CD4-positive, CD25-positive, alpha-beta regulatory T cell (primary cell): Measurements from ENCODE around the gene TNFRSF18. TPM values are rescaled to one million over a fixed set of nuclear protein-coding genes. Genes with fewer than 3 reads are reported as not detected.

Experiments
- ATAC-seq, 2 donors: fragments of 150-1000 bp; cut with Tn5 transposase; one replicate each; pipeline ENCODE4 v1.10.0; 2021; ENCODE audit warnings: low read depth in 2 of 2, moderate number of reproducible peaks in 2 of 2, moderate library complexity in 1 of 2
- DNase-seq, 3 donors: peaks; one replicate each; pipeline versions ENCODE4 v3.0.0 to v3.0.0-alpha.2; 2012 to 2022; ENCODE audit warnings: mixed read lengths in 1 of 3
- H3K27ac ChIP-seq: one replicate; pipeline ENCODE4 v1.7.0; 2013; ENCODE audit warnings: mild to moderate bottlenecking, low read length; ENCODE audit not compliant: insufficient read depth, poor library complexity, severe bottlenecking
- H3K27me3 ChIP-seq: one replicate; pipeline ENCODE4 v1.7.0; 2013; ENCODE audit warnings: low read length; ENCODE audit not compliant: control insufficient read depth, insufficient read depth
- H3K36me3 ChIP-seq: one replicate; pipeline ENCODE4 v1.7.0; 2013; ENCODE audit warnings: mild to moderate bottlenecking, low read length, moderate library complexity; ENCODE audit not compliant: control insufficient read depth, insufficient read depth
- H3K4me1 ChIP-seq: 2 replicates; pipeline ENCODE4 v1.7.0; 2013; ENCODE audit warnings: mild to moderate bottlenecking, low read length; ENCODE audit not compliant: insufficient read depth, control insufficient read depth, poor library complexity, severe bottlenecking
- H3K4me3 ChIP-seq: one replicate; pipeline ENCODE4 v1.7.0; 2013; ENCODE audit warnings: low read depth, mild to moderate bottlenecking, low read length, moderate library complexity
- H3K9me3 ChIP-seq, 2 experiments: 1 replicate in 1 of 2; 2 replicates in 1 of 2; pipeline ENCODE4 v1.7.0; 2013; ENCODE audit warnings: low read length in 2 of 2, mild to moderate bottlenecking in 1 of 2, moderate library complexity in 1 of 2; ENCODE audit not compliant: control insufficient read depth in 2 of 2
- H3K27ac Mint-ChIP-seq, 3 donors: one replicate each; pipeline ENCODE4 v1.8.0; 2020 to 2022; ENCODE audit warnings: mild to moderate bottlenecking in 3 of 3, mixed read lengths in 3 of 3, moderate library complexity in 2 of 3
- H3K27me3 Mint-ChIP-seq: one replicate; pipeline ENCODE4 v1.8.0; 2022; ENCODE audit warnings: mild to moderate bottlenecking, mixed read lengths
- H3K36me3 Mint-ChIP-seq: one replicate; pipeline ENCODE4 v1.8.0; 2020; ENCODE audit warnings: mixed read lengths
- H3K4me1 Mint-ChIP-seq, 4 donors: one replicate each; pipeline ENCODE4 v1.8.0; 2020 to 2022; ENCODE audit warnings: mixed read lengths in 4 of 4, mild to moderate bottlenecking in 1 of 4
- H3K4me3 Mint-ChIP-seq, 4 donors: one replicate each; pipeline ENCODE4 v1.8.0; 2020 to 2022; ENCODE audit warnings: mild to moderate bottlenecking in 4 of 4, mixed read lengths in 4 of 4, moderate library complexity in 3 of 4
- H3K9me3 Mint-ChIP-seq, 7 donors: one replicate each; pipeline ENCODE4 v1.8.0; 2020 to 2022; ENCODE audit warnings: mixed read lengths in 7 of 7, mild to moderate bottlenecking in 3 of 7, moderate library complexity in 2 of 7
- polyA plus RNA-seq, 4 donors: library from polyadenylated mRNA; unstranded; fragments of 300-500 nt; fragmentation: Illumina TruSeq; gene quantifications; one replicate each; pipeline ENCODE4 v1.2.3, GENCODE V29; 2021
- total RNA-seq: library from RNA; stranded (reverse); gene quantifications from one replicate; pipeline ENCODE4 v1.2.3, GENCODE V29; 2022

TNFRSF18 gene
- total and polyA plus RNA-seq, 5 donors from 2014 or later, result 17.4 to 54.5 (median 29.3) TPM

GRCh38 chr1:1217621-1218523 is 11.5 kb upstream of the TNFRSF18 start:
- ATAC-seq (no peak), DNase-seq (no peak)
- Mint-ChIP-seq H3K27ac (peak overlapping the region in 2 of 3 donors; percentile 38 to 67), H3K4me1 (peaks cover 5 to 44% (median 19%) of the 10 kb centered on the region in 4 donors), H3K27me3 (peaks cover 6% of the 10 kb centered on the region), H3K4me3 (peak overlapping the region in 2 of 4 donors; percentile 15 to 21), H3K9me3 (peaks cover 0 to 2% (median 0%) of the 10 kb centered on the region in 7 donors), H3K36me3 (peaks cover 16% of the 10 kb centered on the region)
- peak overlapping the region; percentile 84 for H3K27ac ChIP-seq
- H3K36me3 ChIP-seq, result peaks cover 15% of the 10 kb centered on the region
- H3K4me3 ChIP-seq, result no peak overlapping the region
- no peaks in the 10 kb centered on the region for H3K9me3 ChIP-seq
- H3K27me3 ChIP-seq, result no peaks in the 10 kb centered on the region
- peaks cover 63% of the 10 kb centered on the region for H3K4me1 ChIP-seq

DNA sequence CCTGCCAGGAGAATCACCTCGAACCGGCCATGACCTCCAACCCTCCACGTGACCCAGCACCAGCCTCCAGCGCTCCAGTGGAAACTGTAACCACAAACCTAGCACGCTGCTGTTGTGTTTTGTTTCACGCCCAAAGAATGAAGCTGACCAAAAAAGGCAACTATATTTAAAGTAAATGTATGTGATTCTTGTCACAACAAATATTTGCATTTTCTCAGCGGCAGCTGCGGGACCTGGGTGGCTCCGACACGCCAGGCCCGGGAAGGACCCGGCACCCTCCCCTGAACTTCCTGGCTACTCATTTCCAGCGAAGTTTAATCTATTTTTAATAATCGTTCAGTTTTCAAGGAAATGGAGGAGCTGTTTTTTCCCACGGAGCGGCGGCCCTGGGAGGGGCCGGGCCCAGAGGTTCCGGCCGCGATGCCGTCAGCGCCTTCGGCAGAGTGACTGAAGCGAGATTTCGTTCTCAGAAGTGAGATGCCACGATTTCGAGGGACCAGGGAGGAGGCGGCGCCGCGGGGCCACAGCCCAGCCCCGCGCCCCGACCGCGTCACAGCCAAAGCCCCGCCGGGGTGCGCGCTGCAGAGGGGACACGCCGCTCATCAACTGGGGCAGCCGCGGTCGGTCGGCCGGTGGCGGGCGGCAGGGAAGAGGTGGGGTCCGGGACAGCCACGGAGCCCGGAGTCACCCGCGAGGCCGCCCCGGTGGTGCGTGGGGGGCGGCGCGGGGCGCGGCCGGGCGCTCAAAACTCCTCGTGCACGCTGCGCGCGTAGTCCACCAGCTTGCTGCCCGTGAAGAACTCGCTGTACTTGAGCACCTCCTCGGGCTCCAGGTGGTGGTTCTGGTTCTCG is 10.6 kb upstream of the TNFRSF18 start:
- Mint-ChIP-seq H3K4me1 (peaks cover 3 to 44% (median 18%) of the 10 kb centered on the region in 4 donors), H3K9me3 (peaks cover 0 to 2% (median 0%) of the 10 kb centered on the region in 7 donors), H3K4me3 (peak overlapping the region; percentile 80 to 98 (median 87)), H3K27me3 (peaks cover 6% of the 10 kb centered on the region), H3K27ac (peak overlapping the region; percentile 98 to 99 (median 98)), H3K36me3 (peaks cover 13% of the 10 kb centered on the region)
- H3K27ac ChIP-seq, result peak overlapping the region; percentile 84
- H3K4me1 ChIP-seq, result peaks cover 71% of the 10 kb centered on the region
- DNase-seq, result peak; percentile 49 to 59 (median 57)
- H3K36me3 ChIP-seq, result peaks cover 9% of the 10 kb centered on the region
- peak; percentile 22 to 42 for ATAC-seq
- no peaks in the 10 kb centered on the region for H3K9me3 ChIP-seq
- H3K4me3 ChIP-seq, result no peak overlapping the region
- H3K27me3 ChIP-seq, result no peaks in the 10 kb centered on the region

DNA sequence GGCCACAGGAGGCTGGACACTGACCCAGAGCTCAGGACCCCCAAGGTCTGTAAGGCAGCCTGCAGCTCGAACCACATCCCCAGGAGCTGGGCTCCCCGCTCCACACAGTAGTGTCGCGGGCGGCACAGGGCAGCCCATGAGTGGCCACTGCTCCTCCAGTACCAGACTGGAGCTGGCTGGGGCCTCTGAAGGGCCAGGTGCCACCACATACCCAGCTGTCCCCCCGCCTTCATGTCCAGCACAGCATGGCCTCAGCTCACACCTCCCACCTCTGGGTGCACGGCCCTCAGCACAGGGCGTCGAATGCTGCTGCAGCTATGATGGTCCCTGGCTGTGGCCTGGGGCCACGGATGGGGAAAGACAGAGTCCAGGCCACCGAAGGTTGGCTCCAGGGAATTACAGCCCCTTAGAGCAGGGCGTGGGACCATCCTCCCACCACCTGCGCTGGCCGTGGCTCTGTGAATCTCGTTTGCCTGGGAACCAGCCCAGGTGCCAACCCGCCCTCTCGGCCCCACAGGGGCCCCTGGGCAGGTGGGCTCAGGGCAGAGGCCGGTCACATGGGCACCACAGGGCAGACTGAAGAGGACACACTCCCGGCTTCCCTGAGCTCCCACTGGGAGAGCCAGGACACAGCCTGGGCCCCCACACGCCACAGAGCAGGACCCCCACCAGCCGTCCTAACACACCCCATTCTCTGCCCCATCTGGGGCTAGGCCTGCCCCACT is 9.7 kb upstream of the TNFRSF18 start:
- Mint-ChIP-seq H3K4me1 (peaks cover 3 to 46% (median 18%) of the 10 kb centered on the region in 4 donors), H3K27me3 (peaks cover 6% of the 10 kb centered on the region), H3K27ac (peak overlapping the region in 2 of 3 donors; percentile 98 to 99), H3K36me3 (peaks cover 13% of the 10 kb centered on the region), H3K4me3 (peak overlapping the region; percentile 80 to 98 (median 87)), H3K9me3 (peaks cover 0 to 2% (median 0%) of the 10 kb centered on the region in 7 donors)
- ATAC-seq (no peak), DNase-seq (no peak)
- Histone ChIP-seq H3K9me3 (no peaks in the 10 kb centered on the region), H3K27ac (peak overlapping the region; percentile 84), H3K36me3 (no peaks in the 10 kb centered on the region), H3K4me3 (no peak overlapping the region), H3K4me1 (peaks cover 76% of the 10 kb centered on the region), H3K27me3 (no peaks in the 10 kb centered on the region)

DNA sequence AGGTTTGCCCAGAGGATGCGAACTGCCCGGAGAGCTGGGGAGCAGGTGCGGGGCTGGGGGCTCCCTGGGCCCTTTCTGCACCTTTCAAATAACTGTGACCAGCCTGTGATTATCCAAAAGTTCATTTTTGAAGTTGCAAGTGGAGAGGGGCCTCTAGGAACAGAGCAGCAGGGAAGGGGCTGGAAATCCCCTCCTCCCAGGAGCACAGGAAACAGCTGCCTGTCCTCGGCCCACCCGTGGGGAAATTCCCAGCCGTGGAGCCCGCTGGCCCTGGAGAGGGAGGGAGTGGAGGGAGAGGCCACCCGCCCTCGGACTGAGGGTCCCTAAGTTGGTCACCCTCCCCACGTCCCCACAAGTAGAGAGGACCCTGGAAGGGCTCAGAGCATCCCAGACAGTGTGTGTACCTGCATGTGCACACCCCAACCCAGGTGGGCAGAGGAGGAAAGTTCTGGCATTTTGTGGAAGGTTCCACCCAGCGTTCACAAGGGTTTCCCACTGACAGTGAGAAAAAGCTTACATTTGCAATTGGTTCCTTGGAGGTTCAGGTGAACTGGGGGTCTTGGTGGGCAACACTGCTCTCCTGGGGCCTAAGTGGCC is 8.8 kb upstream of the TNFRSF18 start:
- H3K36me3 Mint-ChIP-seq, result peaks cover 6% of the 10 kb centered on the region
- ATAC-seq, result no peak
- peak overlapping the region; percentile 86 to 99 (median 88) for H3K27ac Mint-ChIP-seq
- Histone ChIP-seq H3K36me3 (no peaks in the 10 kb centered on the region), H3K4me1 (peaks cover 79% of the 10 kb centered on the region), H3K4me3 (no peak overlapping the region), H3K9me3 (no peaks in the 10 kb centered on the region), H3K27ac (peak overlapping the region; percentile 84), H3K27me3 (no peaks in the 10 kb centered on the region)
- peaks cover 0 to 2% (median 0%) of the 10 kb centered on the region in 7 donors for H3K9me3 Mint-ChIP-seq
- peaks cover 6% of the 10 kb centered on the region for H3K27me3 Mint-ChIP-seq
- H3K4me3 Mint-ChIP-seq, result peak overlapping the region; percentile 62 to 84 (median 70)
- H3K4me1 Mint-ChIP-seq, result peaks cover 3 to 47% (median 16%) of the 10 kb centered on the region in 4 donors
- peak in 1 of 3 donors; percentile 49 for DNase-seq

- Histone ChIP-seq H3K36me3 (no peaks in the 10 kb centered on the region), H3K27me3 (no peaks in the 10 kb centered on the region), H3K9me3 (no peaks in the 10 kb centered on the region), H3K4me1 (peaks cover 74% of the 10 kb centered on the region), H3K27ac (peak within 1 kb of the TSS; percentile 84), H3K4me3 (peak within 1 kb of the TSS; percentile 19)
- Mint-ChIP-seq H3K27ac (peak within 1 kb of the TSS; percentile 43 to 99 (median 88)), H3K4me3 (peak within 1 kb of the TSS; percentile 76 to 84 (median 80)), H3K4me1 (peaks cover 3 to 46% (median 17%) of the 10 kb centered on the region in 4 donors), H3K9me3 (peaks cover 0 to 2% (median 0%) of the 10 kb centered on the region in 7 donors), H3K27me3 (peaks cover 6% of the 10 kb centered on the region), H3K36me3 (peaks cover 6% of the 10 kb centered on the region)
- DNase-seq (peak in 1 of 3 donors; percentile 48), ATAC-seq (peak in 1 of 2 donors; percentile 12)
Observed at GRCh38 chr1:1213345-1214265, 7.2 kb upstream of the TNFRSF18 start, which contains the start of gene TNFRSF4. Gene TNFRSF4, minus strand, starts transcription at chr1:1214153. Its CDS starts 26 bp downstream, at chr1:1214127.

GRCh38 chr1:1212780-1213344 is 6.5 kb upstream of the TNFRSF18 start:
- Histone ChIP-seq H3K4me1 (peaks cover 80% of the 10 kb centered on the region), H3K27ac (peak overlapping the region; percentile 84), H3K36me3 (no peaks in the 10 kb centered on the region), H3K9me3 (no peaks in the 10 kb centered on the region), H3K4me3 (no peak overlapping the region), H3K27me3 (no peaks in the 10 kb centered on the region)
- Mint-ChIP-seq H3K27me3 (peaks cover 14% of the 10 kb centered on the region), H3K4me3 (peak overlapping the region; percentile 7 to 65 (median 51)), H3K27ac (no peak overlapping the region), H3K9me3 (peaks cover 0 to 2% (median 0%) of the 10 kb centered on the region in 7 donors), H3K4me1 (peaks cover 5 to 47% (median 21%) of the 10 kb centered on the region in 4 donors), H3K36me3 (peaks cover 6% of the 10 kb centered on the region)
- peak in 2 of 3 donors; percentile 48 to 68 for DNase-seq
- ATAC-seq, result peak in 1 of 2 donors; percentile 4
